RCC 7860 (cell line): ENCODE measurements around the gene MAVS.

Experiments used
- DNase-seq: peaks from one replicate; pipeline ENCODE4 v3.0.0-alpha.2; 2015; ENCODE audit warnings: low spot score
- FAIRE-seq: peaks from 2 replicates; lab custom pipeline; 2012; peaks lifted over from hg19 to GRCh38; lab: Jason Lieb, UNC

MAVS gene

DNA sequence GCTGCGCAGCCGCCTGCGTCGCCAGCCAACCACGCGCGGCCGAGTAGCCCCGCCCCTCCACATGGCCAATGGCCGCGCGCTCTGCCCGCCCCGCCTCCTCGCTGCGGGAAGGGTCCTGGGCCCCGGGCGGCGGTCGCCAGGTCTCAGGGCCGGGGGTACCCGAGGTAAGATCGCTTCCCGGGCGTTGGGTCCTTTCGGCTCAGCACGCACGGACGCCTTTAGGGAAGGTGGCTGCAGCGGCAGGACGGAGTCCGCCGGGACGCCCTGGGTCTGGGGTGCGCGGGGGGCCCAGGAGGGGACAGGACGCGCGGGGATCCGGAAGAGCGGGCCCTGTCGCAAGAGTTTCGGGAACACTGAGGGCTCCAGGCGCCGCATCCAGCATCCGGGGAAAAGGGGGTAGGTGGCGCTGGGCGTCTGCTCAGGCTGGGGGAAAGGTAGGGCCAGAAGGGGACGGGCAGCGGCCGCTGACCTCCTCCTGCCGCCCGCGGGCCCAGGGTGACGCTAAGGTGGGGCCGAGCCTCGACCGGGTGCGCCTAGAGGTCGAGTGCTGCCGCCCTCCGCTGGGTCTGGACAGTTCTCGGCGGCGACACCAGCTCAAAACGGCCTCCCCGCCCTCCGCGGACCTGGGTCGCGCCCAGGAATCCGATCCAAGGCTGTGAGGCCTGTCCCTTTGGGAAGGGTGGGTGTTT lies at the start of gene MAVS:
TSS of gene MAVS (plus strand) at position 95 of the 689 bp plus-strand sequence. CDS start 7,791 bp downstream, outside the sequence.
- FAIRE-seq = no peak
- DNase-seq = peak; percentile 45

GRCh38 chr20:3797226-3797545 lies 49.4 kb upstream of the MAVS start:
- no peak for DNase-seq
- no peak for FAIRE-seq

- FAIRE-seq (no peak), DNase-seq (no peak)
These were observed 48.9 kb upstream of the MAVS start for GRCh38 chr20:3797592-3798372.

- DNase-seq (no peak), FAIRE-seq (no peak)
These were observed 48.3 kb upstream of the MAVS start for GRCh38 chr20:3798373-3798768.

DNA sequence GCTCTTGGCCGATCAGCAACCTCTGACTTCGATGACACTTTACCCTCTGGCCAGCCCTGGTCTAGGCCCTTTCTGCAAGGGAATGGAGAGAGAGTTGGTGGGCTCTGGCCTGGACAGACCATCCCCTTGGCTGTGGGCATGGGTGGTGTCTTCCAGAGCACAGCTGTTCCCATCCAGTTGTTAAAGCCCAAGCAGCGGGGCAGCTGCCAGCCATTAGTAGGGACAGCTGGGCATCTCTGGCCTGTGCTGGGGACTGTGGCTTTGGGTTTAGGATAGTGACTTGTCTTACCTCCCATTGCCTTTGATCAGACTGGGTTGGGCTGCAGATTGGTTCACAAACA lies 47.8 kb upstream of the MAVS start:
- no peak for FAIRE-seq
- no peak for DNase-seq

DNA sequence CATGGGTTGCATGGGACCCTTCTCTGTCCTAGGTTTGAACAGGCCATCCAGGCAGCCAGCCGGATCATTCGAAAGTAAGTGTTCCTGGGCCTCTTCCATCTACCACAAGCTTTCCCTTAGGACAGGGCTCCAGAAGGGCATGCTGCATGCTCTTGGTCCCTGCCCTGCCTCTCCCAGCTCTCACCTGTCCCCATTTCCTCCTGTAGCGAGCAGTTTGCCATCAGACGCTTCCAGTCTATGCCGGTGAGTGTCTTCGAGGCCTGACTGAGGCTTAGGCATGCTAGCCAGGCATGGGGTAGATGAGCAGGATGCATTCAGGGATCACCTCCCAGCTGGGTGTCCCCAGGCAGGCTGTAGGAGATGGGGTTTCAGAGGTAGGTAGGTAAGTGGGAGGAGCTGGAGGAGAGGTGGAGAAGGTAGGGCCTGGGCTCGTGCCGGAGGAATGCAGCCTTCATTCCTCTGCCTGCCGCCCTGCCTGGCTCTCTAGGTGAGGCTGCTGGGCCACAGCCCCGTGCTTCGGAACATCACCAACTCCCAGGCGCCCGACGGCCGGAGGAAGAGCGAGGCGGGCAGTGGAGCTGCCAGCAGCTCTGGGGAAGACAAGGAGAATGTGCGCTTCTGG lies 46.3 kb upstream of the MAVS start:
- DNase-seq = no peak
- no peak for FAIRE-seq

DNA sequence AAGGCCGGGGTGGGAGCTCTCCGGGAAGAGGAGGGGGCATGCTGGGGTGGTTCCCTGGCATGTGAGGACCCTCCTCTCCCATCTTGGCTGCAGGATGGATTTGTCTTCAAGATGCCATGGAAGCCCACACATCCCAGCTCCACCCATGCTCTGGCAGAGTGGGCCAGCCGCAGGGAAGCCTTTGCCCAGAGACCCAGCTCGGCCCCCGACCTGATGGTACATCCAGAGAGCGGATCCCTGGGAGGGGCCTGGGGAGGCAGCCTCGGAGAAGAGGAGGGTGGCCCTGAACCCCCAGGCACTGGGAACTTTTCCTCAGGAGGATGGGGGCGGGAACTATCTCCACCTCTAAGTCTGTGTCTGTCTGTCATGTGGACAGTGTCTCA lies 45.8 kb upstream of the MAVS start:
- FAIRE-seq (no peak), DNase-seq (no peak)

DNA sequence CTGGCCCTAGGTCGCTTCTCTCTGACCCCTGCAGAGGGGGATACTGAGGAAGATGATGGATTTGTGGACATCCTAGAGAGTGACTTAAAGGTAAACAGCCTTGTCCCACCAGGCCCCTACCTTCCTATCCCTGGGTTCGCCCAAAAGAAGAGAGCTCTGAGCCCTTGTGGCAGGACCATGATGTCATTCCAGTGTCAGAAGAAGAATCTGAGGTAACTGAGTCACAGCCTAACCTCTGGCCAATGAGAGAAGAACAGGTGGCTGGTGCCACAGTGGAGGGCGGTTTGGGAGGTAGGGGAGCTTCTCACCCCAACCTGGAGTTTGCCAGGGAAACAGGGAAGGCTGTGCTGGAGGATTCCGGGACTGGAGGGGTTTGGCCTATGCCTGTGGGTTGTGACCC lies 45.3 kb upstream of the MAVS start:
- FAIRE-seq (no peak), DNase-seq (no peak)

DNA sequence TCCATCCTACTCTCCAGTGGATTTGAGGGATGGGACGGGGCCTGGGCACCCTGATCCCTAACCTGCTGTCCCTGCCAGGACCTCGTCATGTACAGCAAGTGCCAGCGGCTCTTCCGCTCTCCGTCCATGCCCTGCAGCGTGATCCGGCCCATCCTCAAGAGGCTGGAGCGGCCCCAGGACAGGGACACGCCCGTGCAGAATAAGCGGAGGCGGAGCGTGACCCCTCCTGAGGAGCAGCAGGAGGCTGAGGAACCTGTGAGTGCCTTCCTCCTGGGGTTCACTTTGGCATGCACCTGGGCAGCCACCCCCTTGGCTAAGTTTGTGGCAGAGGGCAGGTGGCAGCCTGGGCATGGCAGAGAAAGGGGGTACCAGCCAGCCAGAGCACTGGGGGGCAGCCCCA lies 44.8 kb upstream of the MAVS start:
- no peak for FAIRE-seq
- no peak for DNase-seq

DNA sequence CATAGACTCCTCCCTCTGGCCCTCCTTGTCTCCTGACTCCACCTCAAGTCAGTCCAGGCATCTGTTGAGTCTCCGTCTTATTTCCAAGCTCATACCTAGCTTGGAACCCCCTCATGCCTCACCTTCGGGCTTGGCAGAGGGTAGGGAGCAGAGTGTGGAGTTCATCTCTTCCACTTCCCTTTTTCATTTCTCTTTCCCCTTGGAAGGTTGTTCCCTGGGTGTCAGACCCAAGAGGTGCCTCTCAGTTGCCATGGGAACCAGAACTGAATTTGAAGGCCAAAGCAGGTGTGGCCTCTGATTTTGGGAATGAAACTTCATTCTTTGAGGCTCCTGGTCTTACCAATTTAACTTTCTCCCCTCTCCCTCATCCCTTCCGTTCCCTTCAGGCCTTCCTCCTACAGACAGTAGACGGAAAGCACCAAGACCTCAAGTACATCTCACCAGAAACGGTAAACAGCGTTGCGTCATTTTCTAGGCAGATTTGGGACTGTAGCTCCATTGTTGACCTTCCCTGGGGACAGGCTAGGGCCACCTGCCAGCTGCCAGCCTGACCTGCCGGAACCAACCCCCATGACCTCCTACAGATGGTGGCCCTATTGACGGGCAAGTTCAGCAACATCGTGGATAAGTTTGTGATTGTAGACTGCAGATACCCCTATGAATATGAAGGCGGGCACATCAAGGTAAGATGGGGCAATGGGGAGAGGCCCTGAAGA lies 44.0 kb upstream of the MAVS start:
- no peak for FAIRE-seq
- no peak for DNase-seq

DNA sequence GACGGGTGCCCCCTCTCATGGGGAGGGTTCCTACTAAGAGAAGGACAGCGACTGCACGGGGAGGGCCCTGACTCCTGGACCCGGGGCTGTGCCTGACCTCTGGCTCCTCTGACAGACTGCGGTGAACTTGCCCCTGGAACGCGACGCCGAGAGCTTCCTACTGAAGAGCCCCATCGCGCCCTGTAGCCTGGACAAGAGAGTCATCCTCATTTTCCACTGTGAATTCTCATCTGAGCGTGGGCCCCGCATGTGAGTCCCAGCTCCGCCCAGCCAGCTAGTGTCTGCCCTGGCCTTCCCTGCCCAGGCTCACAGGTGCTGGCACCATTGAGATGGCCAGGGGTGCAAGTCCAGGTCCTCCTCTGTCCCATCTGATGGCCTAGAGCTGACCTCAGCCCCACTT lies 43.3 kb upstream of the MAVS start:
- no peak for FAIRE-seq
- no peak for DNase-seq

DNA sequence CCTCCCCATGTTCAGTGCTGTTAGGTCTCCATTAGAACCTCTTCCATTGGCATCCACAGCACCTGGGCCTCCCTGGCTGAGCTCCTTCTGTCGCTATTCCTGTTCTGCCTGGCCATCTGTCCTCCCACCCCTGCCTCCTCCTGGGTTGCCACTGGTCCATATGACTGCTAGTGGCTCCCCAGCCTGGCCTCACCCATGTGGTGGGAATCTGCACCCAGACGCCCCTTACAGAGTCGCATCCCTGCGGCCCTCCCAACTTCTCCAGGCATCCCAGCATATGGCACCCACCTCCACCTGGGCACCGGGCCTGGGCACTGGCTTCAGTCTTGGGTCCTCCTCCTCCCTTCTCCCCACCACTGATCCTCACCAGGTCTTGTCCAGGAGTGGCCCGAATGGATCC lies 42.8 kb upstream of the MAVS start:
- DNase-seq (no peak), FAIRE-seq (no peak)

GRCh38 chr20:3804254-3804751 lies 42.3 kb upstream of the MAVS start:
- DNase-seq = no peak
- no peak for FAIRE-seq

- DNase-seq (no peak), FAIRE-seq (no peak)
These were observed 41.9 kb upstream of the MAVS start for GRCh38 chr20:3804781-3805180.

- DNase-seq (no peak), FAIRE-seq (no peak)
These were observed 38.1 kb upstream of the MAVS start for GRCh38 chr20:3808544-3808943.

GRCh38 chr20:3811467-3812258 lies 35.0 kb upstream of the MAVS start:
- peak; percentile 84 for FAIRE-seq
- peak; percentile 93 for DNase-seq

DNA sequence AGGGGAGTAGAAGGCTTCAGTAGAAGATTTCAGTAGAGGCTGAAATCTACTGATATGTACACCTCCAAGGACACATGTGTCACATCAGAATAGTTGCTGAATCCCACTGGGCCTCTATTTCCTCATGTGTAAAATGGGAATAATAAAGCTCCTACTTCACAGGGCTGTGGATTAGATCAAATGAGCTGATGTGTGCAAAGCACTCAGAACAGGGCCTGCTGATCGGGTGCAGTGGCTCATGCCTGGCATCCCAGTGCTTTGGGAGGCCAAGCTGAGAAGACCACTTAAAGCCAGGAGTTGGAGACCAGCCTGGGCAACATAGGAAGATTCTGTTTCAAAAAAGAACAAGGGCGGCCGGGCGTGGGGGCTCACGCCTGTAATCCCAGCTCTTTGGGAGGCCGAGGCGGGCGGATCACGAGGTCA lies 34.4 kb upstream of the MAVS start:
- FAIRE-seq = no peak

DNA sequence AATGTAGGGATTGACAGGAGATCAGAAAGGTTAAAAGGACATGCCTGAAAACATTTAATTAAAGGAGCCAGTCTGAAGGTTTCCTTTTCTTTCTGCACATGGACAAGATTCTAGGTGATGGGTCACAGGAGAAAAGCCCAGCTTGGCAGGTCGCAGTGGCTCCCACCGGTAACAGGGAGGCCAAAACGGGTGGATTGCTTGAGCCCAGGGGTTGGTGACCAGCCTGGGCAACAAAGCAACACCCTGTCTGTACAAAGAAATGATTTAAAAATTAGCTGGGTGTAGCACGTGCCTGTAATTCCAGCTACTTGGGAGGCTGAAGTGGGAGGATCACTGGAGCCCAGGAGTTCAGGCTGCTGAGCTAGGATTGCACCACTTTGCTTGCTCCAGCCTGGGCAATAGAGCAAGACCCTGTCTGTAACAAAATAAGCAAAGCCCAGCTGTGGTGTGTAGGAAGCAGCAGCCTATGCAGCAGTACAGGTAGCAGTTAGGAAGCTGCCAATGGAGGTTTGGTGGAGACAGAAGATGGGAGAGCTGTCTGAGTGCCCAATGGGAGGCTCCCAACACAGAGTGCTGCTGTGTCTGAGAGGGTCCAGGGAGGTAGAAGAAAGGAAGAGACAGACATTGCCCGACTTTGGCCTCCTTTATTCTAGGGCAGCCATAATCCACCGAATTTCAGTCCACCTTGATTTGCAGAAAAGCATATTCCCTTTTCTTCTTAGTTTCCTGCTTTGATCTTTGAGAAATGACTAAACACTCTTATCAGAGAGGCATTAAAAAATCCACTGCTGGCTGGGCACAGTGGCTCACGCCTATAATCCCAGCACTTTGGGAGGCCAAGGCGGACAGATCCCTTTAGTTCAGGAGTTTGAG lies 33.4 kb upstream of the MAVS start:
- FAIRE-seq = no peak
- DNase-seq = no peak

More for the DNA sequence above, 34.4 kb upstream of the MAVS start:
- no peak for DNase-seq

DNA sequence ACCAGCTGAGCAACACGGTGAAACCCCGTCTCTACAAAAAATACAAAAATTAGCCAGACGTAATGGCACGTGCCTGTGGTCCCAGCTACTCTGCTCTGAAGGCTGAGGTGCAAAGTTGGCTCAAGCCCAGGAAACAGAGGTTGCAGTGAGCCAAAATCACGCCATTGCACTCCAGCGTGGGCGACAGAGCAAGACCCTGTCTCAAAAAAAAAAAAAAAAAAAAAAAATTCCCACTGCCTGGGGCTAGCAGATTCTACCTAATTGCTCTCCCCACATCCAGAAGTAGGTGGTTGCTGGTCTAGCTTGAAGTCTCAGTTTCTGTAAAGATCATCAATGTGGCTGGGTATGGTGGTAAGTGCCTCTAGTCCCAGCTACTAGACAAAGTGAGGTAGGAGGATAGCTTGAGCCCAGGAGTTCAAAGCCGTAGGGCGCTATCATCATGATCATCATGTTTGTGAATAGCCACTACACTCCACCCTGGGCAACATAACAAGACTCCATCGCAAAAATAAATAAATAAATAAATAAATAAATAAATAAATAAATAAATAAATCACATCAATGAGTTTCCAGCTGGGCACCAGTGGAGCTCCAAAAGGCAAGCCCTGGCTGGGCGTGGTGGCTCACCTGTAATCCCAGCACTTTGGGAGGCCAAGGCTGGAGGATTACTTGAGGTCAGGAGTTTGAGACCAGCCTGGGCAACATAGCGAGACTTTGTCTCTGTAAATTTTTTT lies 32.6 kb upstream of the MAVS start:
- FAIRE-seq (no peak), DNase-seq (no peak)
